PC-3 (cell line): Measurements from ENCODE around the gene MYO7A. TPM values are rescaled to one million over a fixed set of nuclear protein-coding genes. Genes with fewer than 3 reads are reported as not detected.

Experiments used
- ATAC-seq: fragments of 200-7000 bp; cut with Tn5 transposase; 2 replicates; pipeline ENCODE4 v1.9.1; 2020; ENCODE audit warnings: mild to moderate bottlenecking, moderate library complexity
- BruUV-seq: library from RNA; stranded (reverse); fragments of 400-500 nt; replicated peaks from 2 replicates; lab custom pipeline; 2021; lab: Mats Ljungman, UMichigan
- CTCF ChIA-PET: fragments of 300-600 bp; sonication (Branson Sonifier 250); formaldehyde crosslinking; loops from one replicate; lab custom pipeline; 2022; ENCODE audit warnings: antibody characterized with exemption; lab: Charles Lee
- POLR2A ChIA-PET: fragments of 300-600 bp; sonication (Branson Sonifier 250); formaldehyde crosslinking; loops from one replicate; lab custom pipeline; 2022; ENCODE audit warnings: antibody characterized with exemption; ENCODE audit not compliant: unreplicated experiment; lab: Charles Lee
- DNase-seq: peaks from one replicate; pipeline ENCODE4 v3.0.0-alpha.2; 2015
- H2AFZ ChIP-seq: fragments of 300-600 bp; sonication (generic); 2 replicates; pipeline ENCODE4 v1.6.0; 2016; ENCODE audit warnings: antibody characterized with exemption, low read length
- H3F3A ChIP-seq: fragments of 300-600 bp; sonication (generic); one replicate; pipeline ENCODE4 v1.6.0; 2017; ENCODE audit warnings: antibody characterized with exemption, low read length, control low read depth, mild to moderate bottlenecking; ENCODE audit not compliant: unreplicated experiment
- H3K27ac ChIP-seq: fragments of 300-600 bp; sonication (generic); 2 replicates; pipeline ENCODE4 v1.5.1; 2016; ENCODE audit warnings: mild to moderate bottlenecking, low read length
- H3K27me3 ChIP-seq: fragments of 300-600 bp; sonication (generic); 2 replicates; pipeline ENCODE4 v1.6.1; 2016; ENCODE audit warnings: low read length, mixed read lengths
- H3K36me3 ChIP-seq: fragments of 300-600 bp; sonication (generic); 2 replicates; pipeline ENCODE4 v1.6.1; 2016; ENCODE audit warnings: low read depth, mixed run types, low read length, mixed read lengths
- H3K4me1 ChIP-seq: fragments of 300-600 bp; sonication (generic); 2 replicates; pipeline ENCODE4 v1.5.1; 2016; ENCODE audit warnings: low read length; ENCODE audit not compliant: insufficient read depth
- H3K4me2 ChIP-seq: fragments of 300-600 bp; sonication (generic); 2 replicates; pipeline ENCODE4 v1.6.0; 2016; ENCODE audit warnings: low read length
- H3K4me3 ChIP-seq: fragments of 300-600 bp; sonication (generic); 2 replicates; pipeline ENCODE4 v1.5.1; 2016; ENCODE audit warnings: mild to moderate bottlenecking, low read length, mixed read lengths
- H3K79me2 ChIP-seq: fragments of 300-600 bp; sonication (generic); 2 replicates; pipeline ENCODE4 v1.6.1; 2017; ENCODE audit warnings: low read length, mixed read lengths
- H3K9ac ChIP-seq: fragments of 300-600 bp; sonication (generic); 2 replicates; pipeline ENCODE4 v1.6.0; 2016; ENCODE audit warnings: mild to moderate bottlenecking, low read length
- H3K9me2 ChIP-seq: fragments of 300-600 bp; sonication (generic); replicated peaks from 2 replicates; pipeline ENCODE4 v1.6.1; 2016; ENCODE audit warnings: mixed run types, low read length, mixed read lengths
- H3K9me3 ChIP-seq: fragments of 300-600 bp; sonication (generic); 2 replicates; pipeline ENCODE4 v1.6.1; 2016; ENCODE audit warnings: low read length, mixed read lengths
- H4K20me1 ChIP-seq: fragments of 300-600 bp; sonication (generic); 2 replicates; pipeline ENCODE4 v1.6.1; 2016; ENCODE audit warnings: low read length, mixed read lengths
- CTCF ChIP-seq: fragments of 300-600 bp; sonication (generic); conservative IDR thresholded peaks from 2 replicates; pipeline ENCODE4 v1.5.1; 2017; ENCODE audit warnings: antibody characterized with exemption, low read depth, mild to moderate bottlenecking, low read length
- EZH2 ChIP-seq: fragments of 300-600 bp; sonication (generic); IDR thresholded peaks from one replicate; pipeline ENCODE4 v1.6.1; 2017; ENCODE audit warnings: antibody characterized with exemption, mild to moderate bottlenecking, low read length; ENCODE audit not compliant: unreplicated experiment
- EZH2phosphoT487 ChIP-seq: fragments of 300-600 bp; sonication (generic); IDR thresholded peaks from 2 replicates; pipeline ENCODE4 v1.6.1; 2018; ENCODE audit warnings: mild to moderate bottlenecking, antibody characterized with exemption, low read length, borderline replicate concordance
- intact Hi-C: fragments of 100-400 bp; cut with micrococcal nuclease; formaldehyde crosslinking; loops from 2 replicates; pipeline ENCODE4 v1.9.0; 2023
- total RNA-seq: library from RNA; depleted of rRNA; stranded (reverse); fragments of >200 nt; gene quantifications from 2 replicates; pipeline ENCODE4 v1.2.3, GENCODE V29; 2014

MYO7A gene
- total RNA-seq, 1 experiment from 2014 or later = 0.66 TPM

- no peak overlapping the region for H3K9ac ChIP-seq
- H3K9me2 ChIP-seq = no peaks in the 10 kb centered on the region
- H3K4me3 ChIP-seq = no peak overlapping the region
- CTCF ChIA-PET = no interaction called here
- no peak overlapping the region for H3K27ac ChIP-seq
- H3K4me1 ChIP-seq = no peaks in the 10 kb centered on the region
- H3K9me3 ChIP-seq = no peaks in the 10 kb centered on the region
- no peak for TF ChIP-seq EZH2phosphoT487
- TF ChIP-seq CTCF = no peak
- no peaks in the 10 kb centered on the region for H3K36me3 ChIP-seq
- H4K20me1 ChIP-seq = no peaks in the 10 kb centered on the region
- H2AFZ ChIP-seq = no peak overlapping the region
- H3K79me2 ChIP-seq = no peaks in the 10 kb centered on the region
- H3K4me2 ChIP-seq = no peak overlapping the region
- H3F3A ChIP-seq = no peaks in the 10 kb centered on the region
- BruUV-seq = no TSS peak
- POLR2A ChIA-PET = no interaction called here
- DNase-seq = no peak
- intact Hi-C loops = no loop called here
- ATAC-seq = no peak
- no peaks in the 10 kb centered on the region for H3K27me3 ChIP-seq
Measured at GRCh38 chr11:77202941-77203900, 75.2 kb downstream of the MYO7A start.

DNA sequence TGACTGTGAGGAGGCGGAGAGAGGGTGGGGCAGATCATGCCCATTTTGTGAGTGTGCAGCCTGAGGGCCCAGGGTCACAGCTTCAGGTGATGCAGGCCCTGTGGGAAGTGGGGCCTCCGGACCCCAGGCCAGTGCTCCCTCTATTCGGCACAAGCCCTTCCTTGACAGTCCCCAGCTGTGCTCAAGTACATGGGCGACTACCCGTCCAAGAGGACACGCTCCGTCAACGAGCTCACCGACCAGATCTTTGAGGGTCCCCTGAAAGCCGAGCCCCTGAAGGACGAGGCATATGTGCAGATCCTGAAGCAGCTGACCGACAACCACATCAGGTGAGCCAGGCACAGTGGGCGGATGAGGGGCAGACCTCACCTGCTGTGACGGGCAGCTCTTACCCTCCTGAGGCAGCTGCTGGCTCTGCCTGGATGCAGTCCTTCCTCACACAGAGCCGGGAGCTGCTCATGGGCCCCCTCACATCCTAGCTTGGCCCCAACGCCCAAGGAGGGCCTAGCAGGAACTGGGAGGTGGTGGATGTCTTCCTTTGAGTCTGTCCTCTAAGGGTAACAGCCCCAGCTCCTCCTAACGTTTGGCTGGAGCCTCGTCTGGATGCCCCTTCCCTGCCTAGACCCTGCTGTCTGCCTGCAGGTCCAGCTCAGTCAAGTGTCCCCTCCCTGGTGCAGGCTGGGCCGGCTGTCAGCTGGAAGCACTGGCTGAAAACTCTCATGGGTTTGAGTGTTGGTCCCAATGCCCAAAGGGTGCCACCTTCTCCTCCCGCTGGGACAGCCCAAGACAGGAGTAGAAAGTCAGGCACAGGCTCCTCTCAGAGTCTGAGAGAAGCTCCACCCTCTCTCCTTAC is 76.1 kb downstream of the MYO7A start:
- ATAC-seq = no peak; the same call in 1 of the 2 replicates

More for the DNA sequence above, 76.1 kb downstream of the MYO7A start:
- H3K27ac ChIP-seq = no peak overlapping the region
- H3K9ac ChIP-seq = no peak overlapping the region
- TF ChIP-seq CTCF (no peak), EZH2phosphoT487 (no peak), EZH2 (no peak)
- H3K4me1 ChIP-seq = no peaks in the 10 kb centered on the region
- CTCF ChIA-PET = no interaction called here
- H3K9me3 ChIP-seq = no peaks in the 10 kb centered on the region
- no peak overlapping the region for H3K4me3 ChIP-seq
- H3K36me3 ChIP-seq = no peaks in the 10 kb centered on the region
- no TSS peak for BruUV-seq
- H3K9me2 ChIP-seq = no peaks in the 10 kb centered on the region
- POLR2A ChIA-PET = no interaction called here
- intact Hi-C loops = no loop called here
- no peaks in the 10 kb centered on the region for H4K20me1 ChIP-seq
- no peaks in the 10 kb centered on the region for H3K79me2 ChIP-seq
- H3F3A ChIP-seq = no peaks in the 10 kb centered on the region
- no peak for DNase-seq
- no peaks in the 10 kb centered on the region for H3K27me3 ChIP-seq
- H2AFZ ChIP-seq = no peak overlapping the region
- H3K4me2 ChIP-seq = no peak overlapping the region
